Nephron progenitor cell (in vitro differentiated cells): ENCODE measurements around the gene MAMDC2.

Experiments used
- DNase-seq: peaks from one replicate; pipeline ENCODE4 v3.0.0; 2021
- H3K27ac Mint-ChIP-seq: 2 replicates; pipeline ENCODE4 v1.8.0; 2021; ENCODE audit warnings: mild to moderate bottlenecking, moderate library complexity, mixed read lengths
- H3K27me3 Mint-ChIP-seq: 2 replicates; pipeline ENCODE4 v1.8.0; 2021; ENCODE audit warnings: mild to moderate bottlenecking, low read depth, mixed read lengths; ENCODE audit not compliant: poor library complexity
- H3K36me3 Mint-ChIP-seq: 2 replicates; pipeline ENCODE4 v1.8.0; 2021; ENCODE audit warnings: low read depth, mixed read lengths
- H3K4me1 Mint-ChIP-seq: 2 replicates; pipeline ENCODE4 v1.8.0; 2021; ENCODE audit warnings: mixed read lengths
- H3K4me3 Mint-ChIP-seq: 2 replicates; pipeline ENCODE4 v1.8.0; 2021; ENCODE audit warnings: mild to moderate bottlenecking, moderate library complexity, mixed read lengths
- H3K9me3 Mint-ChIP-seq: 2 replicates; pipeline ENCODE4 v1.8.0; 2021; ENCODE audit warnings: mild to moderate bottlenecking, moderate library complexity, mixed read lengths
- TF ChIP-seq, protein P1 (sequence below): fragments of 200-600 bp; sonication (generic); IDR thresholded peaks from 2 replicates; pipeline ENCODE4 v1.5.0; 2021; ENCODE audit warnings: antibody characterized with exemption

MAMDC2 gene

DNA sequence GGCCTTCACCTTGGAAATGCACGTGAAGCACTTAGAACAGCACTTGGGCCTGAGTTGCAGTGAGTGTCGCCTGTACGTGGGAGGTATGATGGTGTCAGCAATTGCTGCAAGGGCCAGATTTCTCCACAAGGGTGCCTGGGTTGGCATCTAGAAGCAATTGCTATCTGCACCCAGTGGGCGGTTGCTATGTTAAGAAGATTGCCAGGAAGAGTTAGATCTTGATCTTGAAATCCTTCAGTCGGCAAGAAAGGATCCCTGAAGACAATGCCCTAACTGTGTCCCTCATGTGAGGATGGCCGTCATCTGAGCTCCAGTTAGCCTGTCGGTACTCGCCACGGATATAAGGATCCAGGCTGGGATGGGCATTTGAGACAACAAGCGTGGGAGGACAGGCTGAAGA is 62.9 kb downstream of the MAMDC2 start:
- Mint-ChIP-seq H3K27ac (no peak overlapping the region), H3K9me3 (no peaks in the 10 kb centered on the region)

DNA sequence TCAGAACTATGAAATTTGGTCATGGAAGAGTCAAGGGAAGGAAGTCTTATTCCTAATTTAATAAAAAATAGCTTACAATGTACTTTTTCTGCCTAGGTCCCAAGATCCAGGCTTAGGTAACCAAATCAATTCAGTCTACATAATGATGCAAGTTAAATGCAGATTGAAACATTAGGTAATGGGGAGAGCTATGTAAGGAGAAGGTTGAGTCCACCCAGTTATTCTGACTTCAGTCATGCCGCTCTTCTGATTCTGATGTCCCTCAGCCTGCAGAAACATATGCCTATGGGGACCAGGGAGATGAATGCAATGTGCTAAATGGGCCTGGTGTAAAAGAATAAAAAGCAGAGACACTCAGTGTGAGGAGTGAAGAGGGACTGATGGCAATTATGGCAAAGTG is 63.9 kb downstream of the MAMDC2 start:
- TF ChIP-seq, protein P1, sequence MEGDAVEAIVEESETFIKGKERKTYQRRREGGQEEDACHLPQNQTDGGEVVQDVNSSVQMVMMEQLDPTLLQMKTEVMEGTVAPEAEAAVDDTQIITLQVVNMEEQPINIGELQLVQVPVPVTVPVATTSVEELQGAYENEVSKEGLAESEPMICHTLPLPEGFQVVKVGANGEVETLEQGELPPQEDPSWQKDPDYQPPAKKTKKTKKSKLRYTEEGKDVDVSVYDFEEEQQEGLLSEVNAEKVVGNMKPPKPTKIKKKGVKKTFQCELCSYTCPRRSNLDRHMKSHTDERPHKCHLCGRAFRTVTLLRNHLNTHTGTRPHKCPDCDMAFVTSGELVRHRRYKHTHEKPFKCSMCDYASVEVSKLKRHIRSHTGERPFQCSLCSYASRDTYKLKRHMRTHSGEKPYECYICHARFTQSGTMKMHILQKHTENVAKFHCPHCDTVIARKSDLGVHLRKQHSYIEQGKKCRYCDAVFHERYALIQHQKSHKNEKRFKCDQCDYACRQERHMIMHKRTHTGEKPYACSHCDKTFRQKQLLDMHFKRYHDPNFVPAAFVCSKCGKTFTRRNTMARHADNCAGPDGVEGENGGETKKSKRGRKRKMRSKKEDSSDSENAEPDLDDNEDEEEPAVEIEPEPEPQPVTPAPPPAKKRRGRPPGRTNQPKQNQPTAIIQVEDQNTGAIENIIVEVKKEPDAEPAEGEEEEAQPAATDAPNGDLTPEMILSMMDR = no peak
- no peak overlapping the region for H3K4me3 Mint-ChIP-seq
- no peak for DNase-seq
- no peak overlapping the region for H3K27ac Mint-ChIP-seq
- no peaks in the 10 kb centered on the region for H3K27me3 Mint-ChIP-seq
- H3K9me3 Mint-ChIP-seq = no peaks in the 10 kb centered on the region
- no peaks in the 10 kb centered on the region for H3K36me3 Mint-ChIP-seq
- H3K4me1 Mint-ChIP-seq = peaks cover 9% of the 10 kb centered on the region

More for the DNA sequence above, 62.9 kb downstream of the MAMDC2 start:
- Mint-ChIP-seq H3K27me3 (no peaks in the 10 kb centered on the region), H3K4me1 (peaks cover 7% of the 10 kb centered on the region), H3K36me3 (no peaks in the 10 kb centered on the region), H3K4me3 (no peak overlapping the region)
- no peak for DNase-seq
- TF ChIP-seq, protein P1 = no peak

DNA sequence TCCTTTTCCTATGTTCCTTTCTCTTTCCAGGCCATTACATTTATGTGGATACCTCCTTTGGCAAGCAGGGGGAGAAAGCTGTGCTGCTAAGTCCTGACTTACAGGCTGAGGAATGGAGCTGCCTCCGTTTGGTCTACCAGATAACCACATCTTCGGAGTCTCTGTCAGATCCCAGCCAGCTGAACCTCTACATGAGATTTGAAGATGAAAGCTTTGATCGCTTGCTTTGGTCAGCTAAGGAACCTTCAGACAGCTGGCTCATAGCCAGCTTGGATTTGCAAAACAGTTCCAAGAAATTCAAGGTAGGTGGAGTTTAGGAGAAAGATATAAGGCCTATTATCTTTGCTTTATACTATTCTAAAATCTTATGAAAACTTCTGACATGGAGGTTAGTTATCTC is 64.5 kb downstream of the MAMDC2 start:
- no peaks in the 10 kb centered on the region for H3K27me3 Mint-ChIP-seq
- TF ChIP-seq, protein P1 = no peak
- peaks cover 15% of the 10 kb centered on the region for H3K4me1 Mint-ChIP-seq
- H3K9me3 Mint-ChIP-seq = no peaks in the 10 kb centered on the region
- H3K4me3 Mint-ChIP-seq = no peak overlapping the region
- DNase-seq = no peak
- H3K36me3 Mint-ChIP-seq = no peaks in the 10 kb centered on the region
- no peak overlapping the region for H3K27ac Mint-ChIP-seq

DNA sequence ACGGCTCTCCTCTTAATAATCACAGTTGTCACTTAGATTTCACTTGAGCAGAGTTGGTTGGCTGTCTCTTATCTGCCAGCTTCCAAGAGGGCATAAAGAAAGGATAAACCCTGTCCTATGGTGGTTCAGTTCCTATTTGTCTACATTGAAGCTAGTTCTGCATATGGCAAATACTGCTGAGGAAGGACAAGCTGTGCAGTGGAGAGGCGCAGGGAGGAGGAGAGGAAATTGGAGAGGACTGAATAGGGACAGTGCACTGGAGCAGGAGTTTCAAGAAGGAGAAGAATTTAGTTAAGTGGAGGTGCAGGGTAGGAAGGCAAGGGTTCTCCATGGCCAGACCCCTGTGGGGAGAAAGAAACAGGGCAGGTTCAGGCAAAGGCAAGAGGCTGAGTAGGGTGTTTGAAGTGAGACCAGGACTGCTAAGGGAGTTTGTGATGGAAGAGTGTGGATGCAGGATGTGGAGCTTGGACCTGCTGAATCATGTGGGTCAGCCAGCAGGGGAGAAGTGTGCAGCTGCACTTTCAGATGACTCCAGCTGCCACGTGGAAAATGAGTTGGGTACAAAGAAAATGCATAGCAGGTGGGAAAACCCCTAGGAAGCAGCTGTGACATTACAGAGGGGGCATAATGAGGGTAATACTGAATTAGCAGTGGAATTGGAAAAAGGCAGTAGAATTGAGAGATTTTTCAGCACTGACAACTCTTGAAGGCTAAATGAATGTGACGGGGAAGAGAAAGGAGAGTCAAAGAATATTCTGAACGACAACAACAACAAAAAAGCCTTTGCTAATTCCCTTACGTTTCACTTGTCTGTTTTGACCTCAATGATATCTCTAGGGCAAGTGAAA is 66.8 kb downstream of the MAMDC2 start:
- Mint-ChIP-seq H3K4me1 (peaks cover 18% of the 10 kb centered on the region), H3K36me3 (no peaks in the 10 kb centered on the region), H3K4me3 (no peak overlapping the region), H3K9me3 (no peaks in the 10 kb centered on the region), H3K27ac (no peak overlapping the region), H3K27me3 (no peaks in the 10 kb centered on the region)
- no peak for DNase-seq
- TF ChIP-seq, protein P1 = no peak

DNA sequence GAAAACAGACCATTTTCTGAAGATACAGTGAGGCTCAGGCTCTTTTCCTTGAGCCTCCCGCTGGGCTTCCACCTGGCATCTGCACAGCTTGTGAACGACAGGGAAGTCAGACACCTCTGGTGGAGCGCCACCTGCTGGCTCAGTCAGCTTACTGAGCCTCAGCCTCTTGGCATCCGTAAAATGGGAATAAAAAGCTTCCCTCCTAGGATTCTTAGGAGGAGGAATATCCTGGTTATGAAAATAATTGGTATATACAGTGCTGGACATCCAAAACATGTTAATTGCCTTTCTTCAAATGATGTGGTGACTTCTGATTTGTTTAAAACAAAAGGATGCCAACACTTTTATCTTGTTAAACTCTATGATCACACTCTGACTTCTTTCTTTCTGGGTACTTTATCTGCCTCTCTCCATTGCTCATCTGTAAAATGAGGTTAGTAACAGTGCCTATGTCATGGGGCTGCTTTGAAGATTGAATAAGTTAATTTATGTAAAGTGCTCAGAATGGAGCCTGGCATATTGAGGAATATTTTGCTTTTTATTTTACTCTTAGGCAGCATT is 67.5 kb downstream of the MAMDC2 start:
- Mint-ChIP-seq H3K4me3 (no peak overlapping the region), H3K27ac (no peak overlapping the region), H3K27me3 (no peaks in the 10 kb centered on the region), H3K36me3 (no peaks in the 10 kb centered on the region), H3K9me3 (no peaks in the 10 kb centered on the region), H3K4me1 (peaks cover 18% of the 10 kb centered on the region)
- TF ChIP-seq, protein P1 = peak; percentile 81
- peak; percentile 80 for DNase-seq
